HFFc6 (cell line): ENCODE results near the gene CDKN2D. TPM values are rescaled to one million over a fixed set of nuclear protein-coding genes. Genes with fewer than 3 reads are reported as not detected.

Source experiments
- DNase-seq: peaks from one replicate; pipeline ENCODE4 v3.0.0-alpha.2; 2018
- H3K27ac Mint-ChIP-seq: 2 replicates; pipeline ENCODE4 v1.8.0; 2020; ENCODE audit warnings: mild to moderate bottlenecking, mixed read lengths
- H3K27me3 Mint-ChIP-seq: 2 replicates; pipeline ENCODE4 v1.8.0; 2021; ENCODE audit warnings: mild to moderate bottlenecking, moderate library complexity, mixed read lengths; ENCODE audit not compliant: insufficient read depth
- H3K36me3 Mint-ChIP-seq: 2 replicates; pipeline ENCODE4 v1.8.0; 2021; ENCODE audit warnings: low read depth, mixed read lengths
- H3K4me1 Mint-ChIP-seq: 2 replicates; pipeline ENCODE4 v1.8.0; 2020; ENCODE audit warnings: low read depth, mixed read lengths
- H3K4me3 Mint-ChIP-seq: 2 replicates; pipeline ENCODE4 v1.8.0; 2020; ENCODE audit warnings: mild to moderate bottlenecking, moderate library complexity, mixed read lengths
- H3K9me3 Mint-ChIP-seq: 2 replicates; pipeline ENCODE4 v1.8.0; 2020; ENCODE audit warnings: mild to moderate bottlenecking, mixed read lengths
- CTCF ChIP-seq: fragments of 200-600 bp; sonication (generic); IDR thresholded peaks from 2 replicates; pipeline ENCODE4 v1.5.0; 2021; ENCODE audit warnings: antibody characterized with exemption, mild to moderate bottlenecking
- total RNA-seq, 6 experiments: library from RNA; stranded (reverse); fragmentation: NEBNext Ultra II Directional; extraction: Animal tissue kit (Norgen Biotek cat#: 25700); gene quantifications; 2 replicates in 1 of 6; 3 replicates in 5 of 6; pipeline ENCODE4 v1.2.3, GENCODE V29; 2021

The CDKN2D gene
- total RNA-seq, 6 experiments from 2014 or later = 8.0 to 14.7 (median 13.2) TPM

DNA sequence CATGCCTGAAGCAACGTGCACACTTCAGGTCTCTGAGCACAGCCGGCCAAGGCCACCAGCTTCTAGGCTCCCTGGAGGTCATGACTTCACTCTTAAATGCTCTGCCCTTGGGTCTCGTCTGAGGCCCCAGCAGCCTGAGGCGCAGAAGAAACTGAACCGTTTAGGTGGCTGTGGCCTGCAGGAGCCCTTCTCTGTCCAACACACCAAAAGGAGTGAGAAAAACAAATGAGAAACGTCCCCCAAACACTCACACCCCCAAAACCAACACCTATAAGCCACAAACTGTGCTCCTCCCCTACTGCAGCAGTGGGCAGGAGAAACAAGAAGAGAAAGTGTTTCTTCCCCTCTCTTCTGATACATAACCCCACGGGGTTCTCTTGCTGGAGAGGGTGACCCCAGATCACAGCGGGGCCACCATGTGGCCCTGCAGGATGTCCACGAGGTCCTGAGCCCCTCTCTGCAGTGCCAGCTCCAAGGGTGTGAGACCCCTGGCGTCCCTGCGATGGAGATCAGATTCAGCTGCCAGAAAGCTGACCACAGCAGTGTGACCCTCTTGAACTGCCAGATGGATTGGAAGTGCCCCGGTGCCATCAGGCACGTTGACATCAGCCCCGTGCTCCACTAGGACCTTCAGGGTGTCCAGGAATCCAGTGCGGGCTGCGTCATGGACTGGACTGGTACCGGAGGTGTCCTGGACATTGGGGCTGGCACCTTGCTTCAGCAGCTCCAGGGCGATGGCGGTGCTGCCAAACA, 1.9 kb downstream of the CDKN2D start:
- no peaks in the 10 kb centered on the region for H3K9me3 Mint-ChIP-seq
- peak overlapping the region; percentile 92 for H3K4me3 Mint-ChIP-seq
- peaks cover 40% of the 10 kb centered on the region for H3K4me1 Mint-ChIP-seq
- peaks cover 5% of the 10 kb centered on the region; the same call in 1 of the 2 replicates for H3K27me3 Mint-ChIP-seq
- H3K36me3 Mint-ChIP-seq = 0 out of 2 replicates have a peak, but pooled peaks cover 4% of the 10 kb centered on the region
- DNase-seq = no peak
- TF ChIP-seq CTCF = no peak
- H3K27ac Mint-ChIP-seq = peak overlapping the region; percentile 87

- peaks cover 40% of the 10 kb centered on the region for H3K4me1 Mint-ChIP-seq
- TF ChIP-seq CTCF = no peak
- H3K9me3 Mint-ChIP-seq = no peaks in the 10 kb centered on the region
- peaks cover 5% of the 10 kb centered on the region; the same call in 1 of the 2 replicates for H3K27me3 Mint-ChIP-seq
- H3K4me3 Mint-ChIP-seq = peak overlapping the region; percentile 92
- peak overlapping the region; percentile 87 for H3K27ac Mint-ChIP-seq
- DNase-seq = no peak
- H3K36me3 Mint-ChIP-seq = peaks cover 4% of the 10 kb centered on the region; the same call in 1 of the 2 replicates
These were observed 2.4 kb downstream of the CDKN2D start for GRCh38 chr19:10566408-10566657.

GRCh38 chr19:10565567-10566407, 3.0 kb downstream of the CDKN2D start, which contains the start of gene KRI1:
Gene KRI1, minus strand, starts transcription at chr19:10566010. Its CDS starts 11 bp downstream, at chr19:10565999.
- Mint-ChIP-seq H3K27me3 (peaks cover 5% of the 10 kb centered on the region; the same call in 1 of the 2 replicates), H3K4me3 (peak within 1 kb of the TSS; percentile 92), H3K4me1 (peaks cover 40% of the 10 kb centered on the region), H3K27ac (peak within 1 kb of the TSS; percentile 87), H3K9me3 (no peaks in the 10 kb centered on the region), H3K36me3 (peaks cover 4% of the 10 kb centered on the region; the same call in 1 of the 2 replicates)
- DNase-seq = peak; percentile 96
- TF ChIP-seq CTCF = peak; percentile 66

DNA sequence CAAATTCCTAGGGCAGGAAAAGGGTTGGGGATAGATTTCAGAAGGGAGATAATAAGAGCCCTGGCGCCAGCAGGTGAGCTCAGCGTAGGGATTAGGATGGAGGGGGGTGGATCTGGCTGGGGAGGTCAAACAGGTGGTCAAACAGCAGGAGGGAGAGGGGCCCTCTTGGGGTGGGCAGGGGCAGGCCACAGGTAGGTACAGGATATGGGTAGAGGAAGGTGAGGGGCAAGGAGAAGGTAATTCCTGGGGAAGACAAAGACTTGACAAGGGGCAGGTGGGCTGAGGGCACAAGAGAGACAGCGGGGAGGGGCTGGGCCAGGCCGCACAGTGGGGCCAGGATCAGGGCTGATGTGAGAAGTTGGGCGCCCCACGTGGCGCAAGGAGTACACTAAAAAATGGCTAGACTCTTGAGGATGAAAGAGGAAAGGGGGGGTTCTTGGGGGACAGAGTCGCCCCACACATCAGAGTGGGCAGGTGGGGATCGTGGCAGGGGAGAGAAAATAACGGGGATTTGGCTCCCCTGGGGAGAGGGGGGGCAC, 3.7 kb downstream of the CDKN2D start:
- H3K27me3 Mint-ChIP-seq = peaks cover 5% of the 10 kb centered on the region; the same call in 1 of the 2 replicates
- no peak for TF ChIP-seq CTCF
- H3K9me3 Mint-ChIP-seq = no peaks in the 10 kb centered on the region
- no peak for DNase-seq
- peaks cover 10% of the 10 kb centered on the region; the same call in 1 of the 2 replicates for H3K36me3 Mint-ChIP-seq
- peak overlapping the region; percentile 92 for H3K4me3 Mint-ChIP-seq
- peaks cover 40% of the 10 kb centered on the region for H3K4me1 Mint-ChIP-seq
- peak overlapping the region; percentile 87 for H3K27ac Mint-ChIP-seq

GRCh38 chr19:10562609-10563008, 6.2 kb downstream of the CDKN2D start:
- no peak overlapping the region for H3K27ac Mint-ChIP-seq
- no peak for TF ChIP-seq CTCF
- no peak overlapping the region for H3K4me3 Mint-ChIP-seq
- H3K36me3 Mint-ChIP-seq = peaks cover 12% of the 10 kb centered on the region; the same call in 1 of the 2 replicates
- H3K4me1 Mint-ChIP-seq = peaks cover 28% of the 10 kb centered on the region
- DNase-seq = no peak
- H3K27me3 Mint-ChIP-seq = peaks cover 5% of the 10 kb centered on the region; the same call in 1 of the 2 replicates
- no peaks in the 10 kb centered on the region for H3K9me3 Mint-ChIP-seq
